ENCODE measurements around the gene ACACB.

Gene ACACB

DNA sequence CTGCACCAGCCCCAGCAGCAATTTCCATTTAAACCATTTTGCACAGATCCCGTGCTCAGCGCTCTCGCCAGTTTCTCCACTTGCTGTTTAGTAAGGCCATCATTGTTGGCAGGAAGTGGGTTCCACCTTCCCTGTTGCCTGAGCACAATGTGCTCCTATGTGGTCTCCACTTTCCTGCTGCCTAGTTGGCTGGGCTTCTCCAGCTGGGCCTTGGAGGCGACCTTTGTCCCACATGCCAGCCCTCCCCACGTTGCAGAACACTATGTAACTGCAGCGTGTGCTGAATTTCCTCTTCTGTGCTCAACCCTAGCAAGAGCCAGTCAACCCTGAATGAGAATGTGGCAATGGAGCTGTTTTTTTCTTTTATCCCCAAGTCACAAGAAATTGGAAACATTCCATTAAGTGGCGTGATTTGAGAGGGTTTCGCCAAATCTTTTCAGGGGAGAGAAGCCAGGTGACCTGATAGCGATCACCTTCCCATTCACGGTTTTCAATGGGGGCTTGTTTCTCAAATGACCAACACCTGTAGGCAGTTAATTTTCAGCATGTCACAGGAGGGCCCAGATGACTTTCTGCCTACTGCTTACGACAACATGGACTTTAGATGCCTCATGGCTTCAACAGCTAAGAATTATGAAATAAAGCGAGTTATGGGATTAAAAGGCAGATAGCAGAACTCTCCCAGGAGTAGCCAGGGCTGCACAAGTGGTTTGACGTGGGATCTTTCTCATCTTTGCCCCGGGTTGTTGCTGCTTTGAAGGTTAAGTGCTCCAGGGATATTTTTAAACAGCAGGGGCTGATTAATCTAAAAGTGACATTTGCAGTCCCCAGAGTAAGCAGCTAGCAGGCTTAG is at the start of gene ACACB:
Gene ACACB (plus strand): TSS at position 830 of the 853 bp plus-strand sequence. CDS start 22,819 bp downstream, outside the sequence.
- WGBS (ENCODE audit: insufficient coverage, insufficient read length) = no CpG with 5 or more reads among the region's 14 CpGs
- Histone ChIP-seq H3K27ac (ENCODE audit: low read length) (no peak within 1 kb of the TSS), H3K36me3 (ENCODE audit: control insufficient read depth, insufficient read depth, low read length) (no peaks in the 10 kb centered on the region), H3K9me3 (ENCODE audit: control insufficient read depth, insufficient read depth, low read length) (no peaks in the 10 kb centered on the region), H3K27me3 (ENCODE audit: control insufficient read depth, insufficient read depth, low read length) (no peaks in the 10 kb centered on the region), H3K4me1 (ENCODE audit: control insufficient read depth, insufficient read depth, low read length) (peaks cover 3% of the 10 kb centered on the region; the same call in 1 of the 2 replicates), H3K4me3 (ENCODE audit: low read length) (no peak within 1 kb of the TSS)
- no peak for DNase-seq (ENCODE audit: low read depth, low spot score)

DNA sequence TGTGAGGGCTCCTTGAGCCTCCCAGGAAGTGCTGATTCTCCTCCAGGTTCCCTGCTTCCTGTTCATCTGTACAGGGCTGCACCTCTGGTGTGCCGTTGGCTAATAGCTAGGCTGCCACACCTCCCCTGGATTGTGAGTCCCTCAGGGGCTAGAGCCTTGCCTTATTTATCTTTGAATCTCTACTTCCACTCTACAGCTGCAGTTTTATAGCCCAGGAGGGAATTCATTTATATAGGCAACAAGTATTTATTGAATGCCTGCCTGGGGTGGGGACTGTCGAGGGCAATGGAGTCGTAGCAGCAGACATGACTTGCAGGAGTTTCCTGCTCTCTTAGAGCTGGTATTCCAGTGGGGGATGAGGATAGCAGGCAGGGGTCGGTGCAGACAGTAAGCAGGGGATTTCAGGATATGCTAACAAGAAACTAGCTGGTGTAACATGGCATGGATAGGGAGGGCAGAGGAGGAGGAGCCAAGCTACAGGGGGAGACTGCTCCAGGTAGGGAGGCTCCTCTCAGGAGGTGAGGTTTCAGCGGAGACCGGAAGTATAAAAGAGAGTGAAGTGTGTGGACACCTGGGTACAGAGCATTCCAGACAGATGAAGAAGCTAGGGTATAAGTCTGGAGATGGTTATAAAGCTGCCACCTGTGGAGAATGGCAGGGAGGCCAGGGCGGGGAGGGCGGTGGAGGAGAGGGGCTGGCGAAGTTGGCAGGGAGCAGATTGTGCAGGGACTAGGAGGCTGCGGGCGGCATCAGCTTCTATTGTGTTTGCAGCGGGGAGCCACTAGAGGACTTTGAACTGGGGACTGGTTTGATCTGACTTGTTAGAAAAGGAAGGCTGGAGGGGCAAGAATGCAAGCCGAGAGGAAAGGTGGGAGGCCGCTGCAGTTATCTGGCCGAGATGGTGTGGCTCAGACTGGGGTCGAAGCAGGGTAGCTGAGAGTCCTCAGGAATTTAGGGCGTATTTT is 46.8 kb upstream of the ACACB start:
- no peak overlapping the region for H3K4me3 ChIP-seq (ENCODE audit: low read length)
- H3K4me1 ChIP-seq (ENCODE audit: control insufficient read depth, insufficient read depth, low read length) = no peaks in the 10 kb centered on the region
- no peaks in the 10 kb centered on the region for H3K9me3 ChIP-seq (ENCODE audit: control insufficient read depth, insufficient read depth, low read length)
- H3K27ac ChIP-seq (ENCODE audit: low read length) = no peak overlapping the region
- no peak for DNase-seq (ENCODE audit: low read depth, low spot score)
- H3K36me3 ChIP-seq (ENCODE audit: control insufficient read depth, insufficient read depth, low read length) = no peaks in the 10 kb centered on the region
- no peaks in the 10 kb centered on the region for H3K27me3 ChIP-seq (ENCODE audit: control insufficient read depth, insufficient read depth, low read length)
- WGBS (ENCODE audit: insufficient coverage, insufficient read length) = no CpG with 5 or more reads among the region's 17 CpGs

DNA sequence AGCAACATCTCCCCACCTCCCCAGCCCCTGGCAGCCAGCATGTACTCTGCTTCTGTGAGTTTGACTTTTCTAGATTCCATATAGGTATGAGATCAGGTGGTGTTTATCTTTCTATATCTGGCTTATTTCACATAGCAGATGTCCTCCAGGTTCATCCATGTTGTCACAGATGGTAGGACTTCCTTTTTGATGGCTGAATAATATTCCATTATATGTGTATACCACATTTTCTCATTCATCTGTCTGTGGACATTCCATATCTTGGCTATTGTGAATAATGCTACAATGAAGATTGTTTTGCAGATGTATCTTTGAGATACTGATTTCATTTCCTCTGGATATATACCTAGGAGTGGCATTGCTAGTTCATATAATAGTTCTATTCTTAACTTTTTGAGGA is 41.5 kb upstream of the ACACB start:
- Histone ChIP-seq H3K4me3 (ENCODE audit: low read length) (no peak overlapping the region), H3K27ac (ENCODE audit: low read length) (no peak overlapping the region), H3K27me3 (ENCODE audit: control insufficient read depth, insufficient read depth, low read length) (no peaks in the 10 kb centered on the region), H3K9me3 (ENCODE audit: control insufficient read depth, insufficient read depth, low read length) (no peaks in the 10 kb centered on the region), H3K36me3 (ENCODE audit: control insufficient read depth, insufficient read depth, low read length) (no peaks in the 10 kb centered on the region), H3K4me1 (ENCODE audit: control insufficient read depth, insufficient read depth, low read length) (no peaks in the 10 kb centered on the region)
- no peak for DNase-seq (ENCODE audit: low read depth, low spot score)

DNA sequence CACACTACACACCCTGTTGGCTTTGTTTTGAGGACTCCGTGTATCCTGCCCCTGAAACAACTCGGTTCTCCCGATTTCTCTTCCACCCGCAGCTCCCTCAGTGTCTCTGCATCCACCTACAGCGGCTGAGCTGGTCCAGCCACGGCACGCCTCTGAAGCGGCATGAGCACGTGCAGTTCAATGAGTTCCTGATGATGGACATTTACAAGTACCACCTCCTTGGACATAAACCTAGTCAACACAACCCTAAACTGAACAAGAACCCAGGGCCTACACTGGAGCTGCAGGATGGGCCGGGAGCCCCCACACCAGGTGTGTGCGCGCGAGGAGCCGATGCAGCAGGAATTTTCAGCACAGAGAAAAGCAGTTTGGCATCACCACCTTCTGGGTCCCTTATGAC is 33.6 kb upstream of the ACACB start:
- Histone ChIP-seq H3K9me3 (ENCODE audit: control insufficient read depth, insufficient read depth, low read length) (no peaks in the 10 kb centered on the region), H3K4me1 (ENCODE audit: control insufficient read depth, insufficient read depth, low read length) (no peaks in the 10 kb centered on the region), H3K27ac (ENCODE audit: low read length) (no peak overlapping the region), H3K27me3 (ENCODE audit: control insufficient read depth, insufficient read depth, low read length) (no peaks in the 10 kb centered on the region), H3K4me3 (ENCODE audit: low read length) (no peak overlapping the region), H3K36me3 (ENCODE audit: control insufficient read depth, insufficient read depth, low read length) (peaks cover 2% of the 10 kb centered on the region; the same call in 1 of the 2 replicates)
- WGBS (ENCODE audit: insufficient coverage, insufficient read length) = no CpG with 5 or more reads among the region's 14 CpGs
- no peak for DNase-seq (ENCODE audit: low read depth, low spot score)

DNA sequence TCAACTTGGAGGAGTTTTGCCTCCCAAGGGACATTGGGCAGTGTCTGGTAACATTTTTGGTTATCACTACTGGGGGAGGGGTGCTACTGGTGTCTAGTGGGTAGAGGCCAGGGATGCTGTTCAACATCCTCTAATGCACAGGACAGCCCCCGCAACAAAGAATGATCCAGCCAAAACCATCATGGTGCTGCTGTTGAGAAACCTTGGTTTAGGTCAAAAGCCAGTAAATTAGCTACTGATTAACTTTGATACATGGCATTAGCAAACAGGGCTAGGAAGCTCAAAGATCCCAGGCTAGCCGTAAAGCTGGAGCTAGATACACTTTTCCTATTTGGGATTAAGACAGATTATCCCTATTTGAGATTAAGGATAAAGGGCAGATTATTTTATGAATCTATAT is 32.0 kb upstream of the ACACB start:
- no peaks in the 10 kb centered on the region for H3K4me1 ChIP-seq (ENCODE audit: control insufficient read depth, insufficient read depth, low read length)
- WGBS (ENCODE audit: insufficient coverage, insufficient read length) = no CpG with 5 or more reads among the region's 2 CpGs
- no peaks in the 10 kb centered on the region for H3K27me3 ChIP-seq (ENCODE audit: control insufficient read depth, insufficient read depth, low read length)
- no peak overlapping the region for H3K27ac ChIP-seq (ENCODE audit: low read length)
- peaks cover 2% of the 10 kb centered on the region; the same call in 1 of the 2 replicates for H3K36me3 ChIP-seq (ENCODE audit: control insufficient read depth, insufficient read depth, low read length)
- no peak for DNase-seq (ENCODE audit: low read depth, low spot score)
- H3K4me3 ChIP-seq (ENCODE audit: low read length) = no peak overlapping the region
- no peaks in the 10 kb centered on the region for H3K9me3 ChIP-seq (ENCODE audit: control insufficient read depth, insufficient read depth, low read length)

DNA sequence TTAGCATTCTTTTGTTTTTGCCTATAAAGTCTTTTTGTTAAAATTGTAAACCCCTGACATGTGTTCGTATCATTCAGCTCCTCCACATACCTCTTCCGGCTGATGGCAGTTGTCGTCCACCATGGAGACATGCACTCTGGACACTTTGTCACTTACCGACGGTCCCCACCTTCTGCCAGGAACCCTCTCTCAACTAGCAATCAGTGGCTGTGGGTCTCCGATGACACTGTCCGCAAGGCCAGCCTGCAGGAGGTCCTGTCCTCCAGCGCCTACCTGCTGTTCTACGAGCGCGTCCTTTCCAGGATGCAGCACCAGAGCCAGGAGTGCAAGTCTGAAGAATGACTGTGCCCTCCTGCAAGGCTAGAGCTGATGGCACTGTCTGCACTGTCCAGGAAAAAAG is 30.8 kb upstream of the ACACB start:
- H3K36me3 ChIP-seq (ENCODE audit: control insufficient read depth, insufficient read depth, low read length) = peaks cover 2% of the 10 kb centered on the region; the same call in 1 of the 2 replicates
- DNase-seq (ENCODE audit: low read depth, low spot score) = no peak

DNA sequence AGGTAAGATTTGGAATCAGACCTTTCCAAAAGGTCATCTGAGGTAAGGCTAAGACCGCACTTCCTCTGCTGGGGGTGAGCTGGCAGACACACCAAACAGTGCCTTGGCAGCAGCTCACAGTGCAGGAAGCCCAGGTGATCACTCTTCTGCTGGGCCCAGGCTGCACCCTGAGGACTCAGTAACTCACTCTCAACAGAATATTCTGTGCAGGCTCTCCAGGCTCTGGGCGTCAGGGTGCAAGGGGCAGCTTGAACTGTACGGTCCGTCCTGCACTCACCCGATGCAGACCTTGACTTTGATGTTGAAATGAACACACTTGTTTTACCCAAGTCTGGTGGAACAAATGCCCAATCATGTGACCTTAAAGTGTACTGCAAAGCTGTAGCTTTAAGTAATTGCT is 29.1 kb upstream of the ACACB start:
- no peak for DNase-seq (ENCODE audit: low read depth, low spot score)
- Histone ChIP-seq H3K27ac (ENCODE audit: low read length) (no peak overlapping the region), H3K9me3 (ENCODE audit: control insufficient read depth, insufficient read depth, low read length) (no peaks in the 10 kb centered on the region), H3K36me3 (ENCODE audit: control insufficient read depth, insufficient read depth, low read length) (peaks cover 2% of the 10 kb centered on the region; the same call in 1 of the 2 replicates), H3K4me3 (ENCODE audit: low read length) (no peak overlapping the region), H3K4me1 (ENCODE audit: control insufficient read depth, insufficient read depth, low read length) (no peaks in the 10 kb centered on the region), H3K27me3 (ENCODE audit: control insufficient read depth, insufficient read depth, low read length) (no peaks in the 10 kb centered on the region)
- no CpG with 5 or more reads among the region's 5 CpGs for WGBS (ENCODE audit: insufficient coverage, insufficient read length)

More for the DNA sequence above, 30.8 kb upstream of the ACACB start:
- Histone ChIP-seq H3K4me3 (ENCODE audit: low read length) (no peak overlapping the region), H3K27ac (ENCODE audit: low read length) (no peak overlapping the region), H3K4me1 (ENCODE audit: control insufficient read depth, insufficient read depth, low read length) (no peaks in the 10 kb centered on the region), H3K9me3 (ENCODE audit: control insufficient read depth, insufficient read depth, low read length) (no peaks in the 10 kb centered on the region), H3K27me3 (ENCODE audit: control insufficient read depth, insufficient read depth, low read length) (no peaks in the 10 kb centered on the region)
- no CpG with 5 or more reads among the region's 11 CpGs for WGBS (ENCODE audit: insufficient coverage, insufficient read length)

DNA sequence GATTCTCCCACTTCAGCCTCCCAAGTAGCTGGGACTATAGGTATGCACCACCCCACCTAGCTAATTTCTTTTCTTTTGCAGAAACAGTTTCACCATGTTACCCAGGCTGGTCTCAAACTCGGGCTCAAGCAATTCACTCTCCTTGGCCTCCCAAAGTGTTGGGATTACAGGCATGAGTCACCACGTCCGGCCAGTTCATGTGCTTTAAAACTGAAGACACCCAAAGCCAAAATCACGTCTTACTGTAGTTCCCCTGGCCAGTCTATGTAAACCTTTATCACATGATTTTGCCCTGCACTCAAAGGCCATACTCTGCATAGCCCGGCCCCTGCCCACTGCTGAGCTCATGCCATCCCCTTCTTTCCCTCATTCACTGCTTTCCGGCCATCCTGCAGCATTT is 27.6 kb upstream of the ACACB start:
- Histone ChIP-seq H3K27me3 (ENCODE audit: control insufficient read depth, insufficient read depth, low read length) (no peaks in the 10 kb centered on the region), H3K36me3 (ENCODE audit: control insufficient read depth, insufficient read depth, low read length) (no peaks in the 10 kb centered on the region; the same call in 1 of the 2 replicates), H3K4me3 (ENCODE audit: low read length) (no peak overlapping the region), H3K9me3 (ENCODE audit: control insufficient read depth, insufficient read depth, low read length) (no peaks in the 10 kb centered on the region), H3K4me1 (ENCODE audit: control insufficient read depth, insufficient read depth, low read length) (no peaks in the 10 kb centered on the region; the same call in 1 of the 2 replicates), H3K27ac (ENCODE audit: low read length) (no peak overlapping the region)
- no CpG with 5 or more reads among the region's 6 CpGs for WGBS (ENCODE audit: insufficient coverage, insufficient read length)
- DNase-seq (ENCODE audit: low read depth, low spot score) = no peak

DNA sequence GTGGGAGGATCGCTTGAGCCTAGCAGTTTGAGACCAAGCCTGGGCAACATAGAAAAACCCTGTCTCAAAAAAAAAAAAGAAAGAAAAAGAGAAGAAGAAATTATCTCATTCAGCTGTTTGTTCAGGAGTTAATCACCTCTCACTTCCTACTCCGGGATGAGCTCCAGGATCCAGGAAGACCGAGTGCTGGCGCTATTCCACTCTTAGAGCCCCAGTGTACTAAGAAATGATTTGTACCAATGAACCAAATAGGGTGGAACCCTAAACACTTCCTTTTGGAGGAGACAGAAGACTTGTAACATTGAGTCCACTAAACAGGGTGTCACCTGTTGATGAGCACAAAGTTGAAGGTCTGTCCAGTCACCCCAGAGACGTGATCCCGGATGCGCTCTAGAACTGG is 26.7 kb upstream of the ACACB start:
- H3K4me1 ChIP-seq (ENCODE audit: control insufficient read depth, insufficient read depth, low read length) = no peaks in the 10 kb centered on the region; the same call in 1 of the 2 replicates
- H3K4me3 ChIP-seq (ENCODE audit: low read length) = no peak overlapping the region
- H3K9me3 ChIP-seq (ENCODE audit: control insufficient read depth, insufficient read depth, low read length) = no peaks in the 10 kb centered on the region
- H3K36me3 ChIP-seq (ENCODE audit: control insufficient read depth, insufficient read depth, low read length) = no peaks in the 10 kb centered on the region; the same call in 1 of the 2 replicates
- no peak overlapping the region for H3K27ac ChIP-seq (ENCODE audit: low read length)
- no peaks in the 10 kb centered on the region for H3K27me3 ChIP-seq (ENCODE audit: control insufficient read depth, insufficient read depth, low read length)
- DNase-seq (ENCODE audit: low read depth, low spot score) = no peak
- no CpG with 5 or more reads among the region's 7 CpGs for WGBS (ENCODE audit: insufficient coverage, insufficient read length)

DNA sequence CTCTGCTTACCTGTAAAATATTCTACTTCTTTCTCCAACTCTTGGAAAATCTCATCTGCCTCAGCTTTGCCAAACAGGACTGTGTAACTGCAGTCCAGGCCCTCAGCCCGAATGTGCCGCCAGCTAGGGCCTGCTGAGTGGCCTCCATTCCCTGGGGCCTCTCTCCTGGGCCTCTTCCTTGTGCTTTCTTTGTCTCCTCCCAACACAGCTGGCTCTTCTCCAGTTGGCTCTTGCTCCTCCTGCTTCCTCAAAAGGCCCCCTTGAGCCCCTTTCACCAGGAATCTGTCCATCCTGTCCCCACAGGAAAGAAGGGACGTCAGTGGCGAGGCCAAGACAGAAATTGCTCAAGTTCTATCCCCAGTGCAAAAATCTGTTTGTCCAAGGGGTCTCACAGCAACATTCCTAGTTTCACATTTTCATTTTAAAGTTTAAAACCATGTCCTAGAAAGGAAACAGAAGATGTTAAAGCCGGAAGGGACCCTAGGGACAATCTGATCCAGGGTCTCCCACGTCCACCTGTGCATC is 23.8 kb upstream of the ACACB start:
- Histone ChIP-seq H3K4me3 (ENCODE audit: low read length) (no peak overlapping the region; the same call in 1 of the 2 replicates), H3K27me3 (ENCODE audit: control insufficient read depth, insufficient read depth, low read length) (no peaks in the 10 kb centered on the region), H3K4me1 (ENCODE audit: control insufficient read depth, insufficient read depth, low read length) (peaks cover 1% of the 10 kb centered on the region; the same call in 1 of the 2 replicates), H3K27ac (ENCODE audit: low read length) (no peak overlapping the region), H3K36me3 (ENCODE audit: control insufficient read depth, insufficient read depth, low read length) (no peaks in the 10 kb centered on the region; the same call in 1 of the 2 replicates), H3K9me3 (ENCODE audit: control insufficient read depth, insufficient read depth, low read length) (no peaks in the 10 kb centered on the region)
- no CpG with 5 or more reads among the region's 6 CpGs for WGBS (ENCODE audit: insufficient coverage, insufficient read length)
- DNase-seq (ENCODE audit: low read depth, low spot score) = no peak

All from iPS DF 6.9 (cell line).